Activated CD4-positive, alpha-beta T cell treated with anti-CD3 and anti-CD28 coated beads, Interleukin-2, amount 50 U/mL, for 24 hours (primary cell): ENCODE results near the gene OR6P1.

ENCODE experiments used
- DNase-seq, 2 donors: peaks; one replicate each; pipeline ENCODE4 v3.0.0-alpha.2; 2020; ENCODE audit warnings: low read depth in 1 of 2, low spot score in 1 of 2

The OR6P1 gene

DNA sequence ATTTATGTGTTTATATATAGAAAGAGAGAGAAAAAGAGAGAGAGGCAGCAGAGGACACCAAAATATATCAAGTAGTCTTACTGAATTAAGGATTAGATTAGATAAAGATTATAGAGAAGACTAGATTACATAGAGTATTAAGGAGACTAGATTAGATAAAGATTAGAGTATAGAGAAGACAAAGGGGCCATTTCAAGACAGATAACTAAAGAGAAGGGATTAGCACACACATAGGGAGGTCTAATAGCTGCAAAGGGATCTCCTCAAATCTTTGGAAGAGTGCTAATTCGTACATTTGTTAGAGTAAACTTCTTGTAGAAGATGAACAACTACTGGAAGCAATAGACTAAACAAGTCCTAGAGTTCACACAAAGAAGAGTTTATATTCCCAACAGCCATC lies 50.4 kb downstream of the OR6P1 start:
- no peak for DNase-seq

DNA sequence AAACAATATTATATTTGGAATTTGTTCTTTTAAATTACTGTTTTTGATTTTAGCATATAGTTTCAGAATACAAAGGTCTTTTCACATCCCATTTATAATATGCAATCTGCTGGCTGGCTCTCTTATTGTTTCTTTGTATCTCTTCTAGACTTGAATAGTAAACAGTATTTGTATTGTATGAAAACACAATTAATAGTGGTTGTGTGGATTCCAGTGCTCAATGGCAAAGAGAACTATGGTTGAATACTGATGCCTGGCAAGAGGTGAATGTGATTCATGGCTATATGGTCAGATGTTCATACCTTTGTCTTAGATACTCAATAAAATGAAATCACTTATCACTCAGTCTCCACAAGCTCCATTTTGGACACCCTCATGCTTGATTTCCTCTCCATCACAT lies 53.4 kb downstream of the OR6P1 start:
- no peak for DNase-seq
